Eye (tissue), 1 donor: ENCODE data around the gene CBLC.

Experiments
- DNase-seq: peaks from one replicate; pipeline ENCODE4 v3.0.0-alpha.2; 2015

CBLC gene

GRCh38 chr19:44746946-44747738, 30.5 kb upstream of the CBLC start:
- peak; percentile 75 for DNase-seq

- peak; percentile 63 for DNase-seq
Measured at GRCh38 chr19:44747739-44748425, 29.8 kb upstream of the CBLC start.

- DNase-seq, result no peak
Measured at GRCh38 chr19:44748426-44749254, 29.1 kb upstream of the CBLC start, which contains the start of gene BCL3. Gene BCL3 (plus strand): TSS chr19:44748708. CDS start chr19:44748791, 83 bp downstream.

GRCh38 chr19:44749292-44749691, 28.4 kb upstream of the CBLC start:
- DNase-seq, result no peak

- no peak for DNase-seq
Measured at GRCh38 chr19:44749994-44750393, 27.7 kb upstream of the CBLC start.

- no peak for DNase-seq
Measured at GRCh38 chr19:44752123-44752815, 25.4 kb upstream of the CBLC start.

- peak; percentile 78 for DNase-seq
Measured at GRCh38 chr19:44752816-44753625, 24.7 kb upstream of the CBLC start.

GRCh38 chr19:44753626-44753931, 24.1 kb upstream of the CBLC start:
- no peak for DNase-seq

- no peak for DNase-seq
Measured at GRCh38 chr19:44753932-44754749, 23.5 kb upstream of the CBLC start.

GRCh38 chr19:44754750-44755080, 23.0 kb upstream of the CBLC start:
- no peak for DNase-seq

- DNase-seq, result no peak
Measured at GRCh38 chr19:44755219-44755618, 22.5 kb upstream of the CBLC start.

- DNase-seq, result no peak
Measured at GRCh38 chr19:44756089-44756562, 21.6 kb upstream of the CBLC start.

GRCh38 chr19:44757057-44757734, 20.5 kb upstream of the CBLC start:
- peak; percentile 74 for DNase-seq

GRCh38 chr19:44757735-44758505, 19.8 kb upstream of the CBLC start:
- peak; percentile 85 for DNase-seq

- peak; percentile 46 for DNase-seq
Measured at GRCh38 chr19:44758596-44758995, 19.1 kb upstream of the CBLC start.

GRCh38 chr19:44759083-44759804, 18.4 kb upstream of the CBLC start:
- no peak for DNase-seq

- no peak for DNase-seq
Measured at GRCh38 chr19:44762038-44762437, 15.7 kb upstream of the CBLC start.

GRCh38 chr19:44765033-44765948, 12.4 kb upstream of the CBLC start:
- DNase-seq, result no peak
